HG03066 (cell line): ENCODE results near the gene SPOCK3.
"Not testable (repeated sequence)": the region's sequence is repeated elsewhere in the genome, so short reads cannot be mapped to it uniquely, and the experiment has no call there.

ENCODE experiments used
- ATAC-seq: cut with Tn5 transposase; IDR thresholded peaks from one replicate; pipeline ENCODE4 v1.9.1; 2021; ENCODE audit warnings: low read depth; ENCODE audit not compliant: unreplicated experiment

The SPOCK3 gene

DNA sequence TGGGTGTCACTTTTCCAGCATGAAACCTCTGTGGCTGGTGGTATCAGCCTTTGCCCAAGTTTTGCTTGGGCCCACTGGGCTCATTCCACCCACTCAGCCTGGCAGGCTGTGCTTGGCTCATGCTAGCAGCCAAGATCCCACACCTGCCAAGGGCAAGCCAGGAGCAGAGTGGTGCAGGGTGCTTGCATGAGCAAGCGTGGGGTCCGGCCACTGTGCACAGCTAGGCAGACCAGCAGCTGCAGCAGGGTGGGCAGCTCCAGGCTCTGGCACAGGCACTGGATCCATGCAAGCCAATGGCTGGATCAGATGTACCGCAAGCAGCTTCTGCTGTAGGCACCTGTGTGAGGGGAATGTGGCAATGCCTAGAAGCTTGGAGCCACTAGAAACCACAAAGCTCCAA, 253.9 kb downstream of the SPOCK3 start:
- no peak for ATAC-seq

DNA sequence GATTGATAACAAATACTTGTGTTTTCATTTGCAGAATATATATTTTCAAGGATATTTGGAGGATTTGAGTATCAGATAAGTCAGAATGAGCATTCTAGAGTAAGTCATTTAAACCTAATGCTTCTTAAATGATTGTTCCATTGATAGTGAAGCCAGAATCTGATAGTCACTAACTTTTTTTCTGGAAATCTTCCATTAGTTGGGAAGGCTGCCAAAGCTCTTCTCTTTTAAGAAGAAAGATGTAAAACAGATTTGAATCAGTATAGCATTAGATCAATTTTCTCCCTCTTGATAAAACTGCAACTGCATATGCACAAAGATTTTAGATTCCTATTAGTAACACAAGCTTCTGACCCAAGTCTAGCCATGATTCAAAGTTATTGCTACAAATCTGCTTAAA, 256.7 kb downstream of the SPOCK3 start:
- no peak for ATAC-seq

DNA sequence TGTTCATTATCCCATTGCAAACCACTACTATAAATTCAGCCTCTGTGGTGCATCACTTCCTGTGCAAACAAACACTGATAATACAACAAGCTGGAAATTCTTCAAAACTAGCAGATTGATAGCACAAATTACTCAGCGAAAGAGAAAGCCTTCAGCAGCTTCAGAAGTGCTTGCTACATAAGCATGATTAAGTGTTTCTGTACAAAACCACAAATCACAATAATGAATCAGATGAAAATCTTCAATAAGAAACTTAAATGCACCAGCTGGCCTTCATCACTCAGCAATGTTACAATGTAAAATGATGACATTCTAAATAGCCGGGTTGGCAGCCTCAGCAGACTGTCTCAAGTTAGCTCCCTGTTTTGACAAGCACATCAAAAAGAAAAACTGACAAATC, 262.2 kb downstream of the SPOCK3 start:
- no peak for ATAC-seq

DNA sequence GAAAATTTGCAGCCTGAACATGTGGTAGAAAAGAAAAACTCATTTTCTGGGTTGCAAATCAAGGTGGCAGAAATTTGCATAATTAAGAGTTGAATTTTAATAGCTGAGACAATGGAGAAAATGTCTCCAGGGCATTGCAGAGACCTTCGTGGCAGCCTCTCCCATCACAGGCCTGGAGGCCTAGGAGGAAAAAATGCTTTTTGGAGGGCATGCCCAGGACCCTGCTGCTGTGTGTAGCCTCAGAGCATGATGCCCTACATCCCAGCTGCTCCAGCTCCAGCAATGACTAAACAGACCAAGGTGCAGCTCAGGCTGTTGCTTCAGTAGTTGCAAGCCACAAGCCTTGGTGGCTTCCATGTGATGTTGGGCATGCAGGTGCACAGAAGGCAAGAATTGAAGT, 266.1 kb downstream of the SPOCK3 start:
- ATAC-seq, result not testable (repeated sequence)

DNA sequence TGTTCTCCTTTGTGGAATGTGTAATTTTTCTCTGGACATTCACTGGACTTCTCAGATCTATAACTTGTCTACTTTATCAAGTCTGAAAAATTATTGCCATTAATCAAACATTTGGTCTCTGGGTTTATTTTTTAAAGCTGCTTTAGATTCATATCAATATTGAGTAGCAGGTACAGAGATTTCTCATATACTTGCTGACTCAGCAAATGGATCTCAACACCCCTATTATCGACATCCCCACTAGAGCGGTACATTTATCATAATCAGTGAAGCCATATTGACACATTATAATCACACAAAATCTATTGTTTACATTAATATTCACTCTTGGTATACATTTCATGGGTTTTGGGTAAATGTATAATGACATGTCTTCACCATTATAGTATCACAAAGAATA, 268.7 kb downstream of the SPOCK3 start:
- ATAC-seq, result no peak

DNA sequence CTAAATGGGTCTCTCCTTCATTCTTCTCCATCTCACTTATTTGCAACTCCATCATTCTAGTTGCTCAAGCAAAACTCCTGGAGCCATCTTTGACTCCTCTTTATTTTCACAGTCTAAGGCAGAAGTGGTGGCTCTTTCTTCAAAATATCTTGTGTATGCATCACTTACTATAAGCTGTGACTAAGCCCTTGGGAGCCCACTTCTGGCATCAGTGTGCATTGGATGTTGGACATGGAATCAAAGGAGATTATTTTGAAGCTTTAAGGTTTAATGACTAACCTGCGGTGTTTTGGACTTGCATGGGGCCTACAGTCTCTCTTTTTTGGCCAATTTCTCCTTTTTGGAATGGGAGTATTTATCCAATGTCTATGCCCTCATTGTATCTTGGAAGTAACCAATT, 276.8 kb downstream of the SPOCK3 start:
- ATAC-seq, result no peak

DNA sequence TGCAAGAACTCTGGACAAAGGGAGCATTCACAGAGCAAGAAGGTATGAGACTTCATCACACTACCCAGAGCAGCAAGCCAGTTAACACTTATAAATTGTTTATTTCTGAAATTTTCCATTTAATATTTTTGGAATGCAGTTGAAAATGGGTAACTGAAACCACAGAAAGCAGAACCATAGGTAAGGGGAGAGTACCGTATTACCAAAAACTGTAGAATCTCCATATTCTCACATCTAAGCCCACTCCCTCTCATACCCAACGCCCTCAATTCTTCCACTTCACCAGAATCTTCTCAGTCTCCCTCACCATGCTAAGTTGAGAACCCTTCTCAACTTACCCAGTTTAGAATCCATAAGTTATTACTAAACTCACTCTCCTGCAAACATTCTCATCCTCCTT, 277.8 kb downstream of the SPOCK3 start:
- no peak for ATAC-seq

DNA sequence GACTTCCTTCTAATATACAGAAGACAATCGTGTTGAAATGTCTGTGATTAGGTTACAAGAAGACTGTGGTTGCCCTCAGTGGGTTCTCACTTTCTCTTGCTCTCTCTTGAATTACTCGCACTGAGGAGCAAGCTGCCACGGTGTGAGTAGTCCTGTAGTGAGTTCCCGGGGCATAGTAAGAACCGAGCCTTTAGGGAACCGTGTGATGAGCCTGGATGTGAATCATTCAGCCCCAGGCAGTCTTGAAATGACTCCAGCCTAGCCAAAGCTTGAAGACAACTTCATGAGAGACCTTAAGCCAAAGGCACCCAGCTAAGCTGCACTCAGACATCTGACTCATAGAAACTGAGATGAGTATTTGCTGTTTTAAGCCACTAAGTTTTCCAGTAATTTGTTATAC, 292.7 kb downstream of the SPOCK3 start:
- no peak for ATAC-seq

DNA sequence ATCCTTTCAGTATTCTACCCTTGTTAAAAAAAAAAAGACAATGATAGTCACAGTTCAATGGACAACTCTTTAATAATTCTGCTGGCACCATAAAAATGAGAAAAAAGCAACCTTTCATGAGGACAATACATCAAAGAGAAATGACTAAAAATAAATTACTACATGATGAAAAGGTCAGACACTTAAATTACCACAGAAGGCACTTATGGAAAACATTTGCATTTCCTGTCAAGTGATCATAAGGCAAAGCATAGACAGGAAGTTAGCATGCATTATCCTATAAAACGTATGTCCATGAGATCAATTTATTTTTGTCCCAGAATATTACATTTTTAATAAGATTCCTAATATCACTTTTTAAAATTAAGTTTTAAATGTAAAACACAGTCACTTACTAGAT, 303.8 kb downstream of the SPOCK3 start:
- no peak for ATAC-seq

DNA sequence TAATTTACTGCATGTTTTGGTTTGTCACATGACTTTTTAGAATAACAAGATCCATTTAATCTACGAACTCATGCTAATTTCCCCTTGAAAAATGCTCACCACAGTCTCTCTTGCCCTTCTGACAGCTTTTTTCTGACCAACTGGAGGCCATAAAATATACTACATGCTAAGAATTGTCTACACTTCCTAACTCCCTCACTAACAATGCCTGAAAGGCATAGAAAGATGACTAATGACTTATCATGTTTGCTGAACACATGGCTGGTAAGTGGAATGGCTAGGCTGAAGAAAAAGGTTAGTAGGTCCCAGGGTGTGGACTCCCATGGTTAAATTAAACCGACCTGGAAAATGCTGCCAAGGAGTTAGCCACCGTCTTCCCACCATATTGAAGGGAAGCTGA, 309.9 kb downstream of the SPOCK3 start:
- no peak for ATAC-seq

DNA sequence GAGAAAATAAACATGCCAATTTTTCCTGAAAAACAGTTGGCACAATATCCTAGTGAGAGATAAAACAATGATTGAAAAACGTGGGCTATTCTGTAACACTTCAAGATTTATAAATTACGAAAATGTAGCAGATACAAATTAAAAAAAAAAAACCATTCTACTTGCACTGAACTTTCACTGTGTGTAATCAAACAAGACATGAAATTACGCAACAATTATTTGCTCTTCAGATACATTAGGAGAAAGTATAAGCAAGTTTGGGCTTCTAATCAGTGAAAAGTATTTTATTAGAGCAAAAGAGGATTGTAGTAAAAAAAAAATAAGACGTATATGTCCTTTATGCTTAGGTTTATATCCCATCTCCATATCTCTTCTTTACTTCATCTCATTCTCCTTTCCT, 320.4 kb downstream of the SPOCK3 start:
- no peak for ATAC-seq

DNA sequence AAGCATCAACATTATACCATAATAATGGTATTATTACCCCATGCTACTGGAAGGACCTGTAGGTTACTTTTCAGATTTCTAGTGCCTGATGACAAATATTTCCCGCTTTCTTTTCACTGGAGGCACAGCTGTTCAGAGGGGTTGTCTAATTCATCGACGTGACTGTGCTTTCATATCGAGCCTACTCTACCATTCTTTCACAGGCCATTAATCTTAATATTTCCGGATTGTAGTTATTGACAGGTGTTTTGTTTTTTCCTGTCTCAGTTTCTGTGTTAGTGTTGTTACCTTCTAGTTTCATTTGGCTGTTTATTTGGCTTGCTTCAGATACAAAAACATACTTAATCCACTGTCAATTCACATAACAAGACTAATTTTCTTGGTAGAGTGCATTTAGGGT, 330.9 kb downstream of the SPOCK3 start:
- no peak for ATAC-seq

DNA sequence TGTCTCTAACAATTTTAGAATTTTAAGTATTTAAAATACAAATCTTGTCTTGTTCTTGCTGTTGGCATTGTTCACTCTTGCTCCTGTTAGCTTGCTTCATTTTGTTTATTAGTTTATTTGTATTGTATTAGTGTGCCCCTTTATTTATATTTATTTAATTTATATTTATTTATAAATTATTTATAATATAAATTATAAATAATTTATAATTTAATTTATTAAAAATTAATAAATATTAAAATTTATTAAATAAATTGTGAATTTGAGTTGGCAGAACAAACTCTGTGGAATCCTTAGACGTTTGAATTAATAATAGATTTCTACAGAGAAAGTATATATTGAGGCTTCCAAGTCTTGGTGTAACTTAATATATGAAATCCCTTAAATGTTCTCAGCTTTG, 331.4 kb downstream of the SPOCK3 start:
- no peak for ATAC-seq

DNA sequence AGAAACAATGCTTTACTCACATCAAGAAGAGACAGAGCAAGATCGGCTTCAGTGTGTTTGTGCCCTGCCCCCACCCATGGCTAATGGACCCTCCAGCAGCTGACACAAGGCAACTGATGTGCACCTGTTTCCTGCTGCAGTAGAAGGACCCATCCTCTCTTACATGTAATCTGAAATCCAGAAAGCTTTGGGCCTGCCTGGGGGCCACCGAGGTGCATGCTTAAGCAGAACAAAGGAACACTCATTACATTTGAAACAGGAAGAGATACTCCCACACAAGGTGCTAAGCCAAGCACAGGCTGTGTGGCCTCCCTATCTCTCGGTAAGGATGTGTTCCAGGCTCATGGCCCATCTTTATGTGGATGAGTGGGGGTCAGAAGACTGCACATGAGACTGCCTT, 338.0 kb downstream of the SPOCK3 start:
- peak; percentile 59 for ATAC-seq

DNA sequence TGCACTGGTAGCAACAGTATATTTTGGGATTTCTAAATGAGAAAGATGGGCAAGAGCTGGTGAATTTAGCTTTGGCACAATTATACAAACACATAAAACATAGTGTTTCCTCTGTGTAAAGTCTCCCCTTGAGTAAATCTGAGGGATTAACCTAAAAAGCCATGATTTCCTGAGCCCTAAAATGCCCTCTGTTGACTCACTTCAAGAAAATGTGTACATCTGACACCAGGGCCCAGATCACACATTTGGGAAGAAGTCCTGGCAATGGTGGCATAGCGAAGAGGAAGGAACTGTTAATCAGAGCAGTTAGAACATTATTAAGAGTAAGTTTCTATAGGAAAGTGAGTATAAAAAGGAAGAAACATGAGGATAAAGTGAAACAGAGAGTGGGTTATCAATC, 338.5 kb downstream of the SPOCK3 start:
- ATAC-seq, result no peak

DNA sequence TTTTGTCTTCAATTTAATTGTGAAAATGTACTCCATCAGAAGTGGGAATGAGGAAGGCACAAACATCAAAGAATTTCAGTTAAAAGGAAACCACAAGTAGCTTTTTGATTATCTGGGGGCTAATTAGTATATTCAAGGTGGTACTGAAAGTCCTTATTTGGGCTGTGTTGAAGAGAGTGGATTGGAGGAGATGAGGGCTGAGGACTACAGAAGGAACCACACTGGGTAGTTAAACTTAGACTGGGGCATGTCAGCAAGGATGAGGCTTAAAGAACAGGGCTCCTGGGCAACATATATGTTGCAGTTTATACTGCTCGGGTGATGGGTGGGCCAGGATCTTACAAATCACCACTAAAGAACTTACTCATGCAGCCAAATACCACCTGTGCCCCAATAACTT, 346.8 kb downstream of the SPOCK3 start:
- ATAC-seq, result no peak

DNA sequence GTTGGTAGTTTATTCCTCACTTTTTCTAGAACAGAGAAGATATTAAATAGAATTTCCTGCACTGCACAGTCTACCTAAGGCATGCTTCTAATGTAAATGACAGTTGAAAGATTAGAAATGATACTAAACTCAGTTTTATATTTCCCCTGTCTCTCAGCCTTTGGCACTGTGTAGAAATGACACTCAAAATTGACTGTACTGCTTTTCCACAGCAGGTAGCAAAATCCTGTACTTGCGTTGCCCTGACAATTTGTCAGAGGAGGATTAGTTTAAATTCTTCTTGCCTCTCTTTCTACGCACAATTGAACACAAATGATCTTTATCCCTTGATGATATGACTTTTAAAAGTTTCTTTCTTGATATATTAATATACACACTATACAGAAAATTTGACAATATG, 347.6 kb downstream of the SPOCK3 start:
- no peak for ATAC-seq

DNA sequence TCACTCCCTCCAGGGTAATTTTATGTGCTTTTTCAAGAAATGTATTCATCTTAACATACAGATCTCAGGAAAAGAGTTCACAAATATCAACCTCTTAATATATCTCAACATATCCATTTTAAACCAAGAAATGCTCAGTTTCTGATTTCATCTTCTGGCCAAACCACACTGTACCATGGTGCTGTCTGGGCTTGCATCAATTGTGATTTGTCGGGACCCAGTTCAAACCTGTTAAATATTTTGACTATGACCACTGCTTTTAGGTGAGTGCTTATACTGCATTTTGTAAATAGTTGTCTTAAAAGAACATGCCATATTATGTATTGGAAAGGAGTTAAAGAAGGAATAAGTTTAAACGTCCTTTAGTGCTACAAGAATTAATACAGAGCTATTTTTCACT, 352.1 kb downstream of the SPOCK3 start:
- ATAC-seq, result no peak

DNA sequence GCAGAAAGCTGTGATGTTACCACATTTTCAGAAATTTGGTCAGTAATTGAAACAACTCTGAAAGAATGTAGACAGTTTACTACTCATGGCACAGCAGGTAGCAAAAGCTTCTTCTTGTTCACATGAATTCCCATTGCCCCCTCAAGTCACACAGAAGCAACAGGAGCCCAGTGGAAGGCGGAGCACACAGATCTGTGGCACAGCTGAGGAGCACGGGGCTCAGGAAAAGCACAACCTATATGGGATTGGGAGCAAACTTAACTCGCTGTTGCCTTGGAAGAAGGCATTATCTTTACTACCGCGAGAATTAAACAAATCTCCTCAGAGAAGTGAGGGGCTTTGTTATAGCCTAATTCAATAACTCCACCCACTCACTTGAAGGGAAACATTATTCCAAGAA, 358.5 kb downstream of the SPOCK3 start:
- no peak for ATAC-seq

DNA sequence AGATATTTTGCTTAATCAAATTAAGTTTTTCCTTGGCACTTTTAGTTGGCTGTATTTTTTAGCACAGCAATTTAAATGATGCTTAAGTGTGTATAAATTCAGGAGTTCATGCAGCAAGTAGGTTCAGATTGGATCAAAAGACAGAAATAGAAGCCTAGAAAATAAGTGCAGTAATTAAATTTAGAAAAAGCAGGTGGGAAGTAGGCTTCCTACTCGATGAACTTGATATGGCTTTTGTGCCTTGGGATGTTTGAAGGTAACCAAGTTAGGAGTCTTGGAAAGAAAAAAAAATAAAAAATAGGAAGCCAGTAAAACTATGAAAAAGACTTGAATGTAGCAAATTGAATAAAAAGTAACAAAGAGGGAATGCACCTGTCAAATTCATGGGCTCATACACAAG, 372.3 kb downstream of the SPOCK3 start:
- no peak for ATAC-seq

DNA sequence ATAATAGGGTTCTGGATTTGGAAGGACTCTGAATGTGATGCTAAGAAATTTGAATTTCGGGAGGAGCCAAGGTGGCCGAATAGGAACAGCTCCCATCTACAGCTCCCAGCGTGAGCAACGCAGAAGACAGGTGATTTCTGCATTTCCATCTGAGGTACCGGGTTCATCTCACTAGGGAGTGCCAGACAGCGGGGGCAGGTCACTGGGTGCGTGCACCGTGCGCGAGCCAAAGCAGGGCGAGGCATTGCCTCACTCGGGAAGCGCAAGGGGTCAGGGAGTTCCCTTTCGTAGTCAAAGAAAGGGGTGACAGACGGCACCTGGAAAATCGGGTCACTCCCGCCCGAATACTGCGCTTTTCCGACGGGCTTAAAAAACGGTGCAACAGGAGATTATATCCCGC, 383.9 kb downstream of the SPOCK3 start:
- ATAC-seq, result not testable (repeated sequence)

DNA sequence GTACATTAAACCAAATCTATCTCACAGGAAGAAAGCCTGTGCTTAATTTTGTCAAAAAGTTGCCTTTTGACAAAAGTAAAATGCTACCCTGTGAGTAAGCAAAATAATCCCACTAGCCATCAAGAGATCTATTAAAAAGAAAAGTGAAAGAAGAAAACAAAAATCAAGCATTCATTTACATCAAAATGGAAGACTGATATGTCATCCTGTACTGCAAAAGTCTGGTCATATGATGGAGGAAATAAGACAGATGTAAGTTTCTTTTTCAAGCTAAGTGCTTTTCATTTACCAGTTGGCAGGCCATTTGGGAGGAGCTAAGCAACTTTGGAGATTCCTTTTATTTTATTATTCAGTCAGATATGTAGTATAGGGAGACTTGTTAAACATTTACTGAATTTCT, 387.4 kb downstream of the SPOCK3 start:
- ATAC-seq, result no peak

DNA sequence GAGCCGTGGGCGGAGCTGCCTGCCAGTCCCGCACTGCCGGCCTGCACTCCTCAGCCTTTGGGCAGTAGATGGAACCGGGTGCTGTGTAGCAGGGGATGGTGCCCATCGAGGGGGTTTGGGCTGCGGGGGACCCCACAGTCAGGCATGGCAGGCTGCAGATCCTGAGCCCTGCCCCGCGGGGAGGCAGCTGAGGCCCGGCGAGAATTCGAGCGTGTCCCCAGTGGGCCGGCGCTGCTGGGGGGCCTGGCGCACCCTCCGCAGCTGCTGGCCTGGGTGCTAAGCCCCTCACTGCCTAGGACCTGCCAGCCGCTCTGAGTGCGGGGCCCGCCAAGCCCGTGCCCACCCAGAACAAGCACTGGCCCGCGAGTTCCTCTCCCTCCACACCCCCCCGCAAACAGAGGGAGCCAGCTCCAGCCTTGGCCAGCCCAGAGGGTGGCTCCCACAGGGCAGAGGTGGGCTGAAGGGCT, 391.5 kb downstream of the SPOCK3 start:
- no peak for ATAC-seq
